Neural cell (in vitro differentiated cells): ENCODE measurements around the gene SOX5. TPM values are rescaled to one million over a fixed set of nuclear protein-coding genes. Genes with fewer than 3 reads are reported as not detected.
A peak's percentile ranks its signal among the peaks of the same experiment; 100 is the strongest.

ENCODE experiments used
- H2AFZ ChIP-seq: fragments of 200-600, 300-800 bp; sonication (generic), shearing (Covaris generic); 2 replicates; pipeline ENCODE4 v1.6.0; 2014; ENCODE audit warnings: low read depth, mild to moderate bottlenecking, antibody characterized with exemption, low read length, moderate library complexity
- H3F3A ChIP-seq: fragments of 200-600 bp; shearing (Covaris generic); 2 replicates; pipeline ENCODE4 v1.6.1; 2016; ENCODE audit warnings: mild to moderate bottlenecking, moderate library complexity, mixed read lengths, antibody characterized with exemption, low read length; ENCODE audit not compliant: insufficient read depth, poor library complexity, severe bottlenecking
- H3K27ac ChIP-seq: fragments of 200-600, 300-800 bp; sonication (generic), shearing (Covaris generic); 2 replicates; pipeline ENCODE4 v1.5.1; 2014; ENCODE audit warnings: mild to moderate bottlenecking, low read length, moderate library complexity
- H3K27me3 ChIP-seq: fragments of 300-800, 200-600 bp; sonication (generic), shearing (Covaris generic); 2 replicates; pipeline ENCODE4 v1.6.0; 2014; ENCODE audit warnings: mild to moderate bottlenecking, low read depth, low read length, moderate library complexity; ENCODE audit not compliant: insufficient read depth
- H3K36me3 ChIP-seq: fragments of 300-800, 200-600 bp; sonication (generic), shearing (Covaris generic); 2 replicates; pipeline ENCODE4 v1.5.1; 2014; ENCODE audit warnings: mild to moderate bottlenecking, antibody characterized with exemption, low read length, moderate library complexity; ENCODE audit not compliant: insufficient read depth
- H3K4me2 ChIP-seq: fragments of 300-800, 200-600 bp; sonication (generic), shearing (Covaris generic); 2 replicates; pipeline ENCODE4 v1.6.0; 2014; ENCODE audit warnings: mild to moderate bottlenecking, low read length
- H3K4me3 ChIP-seq: fragments of 300-800, 200-600 bp; sonication (generic), shearing (Covaris generic); 2 replicates; pipeline ENCODE4 v1.5.1; 2014; ENCODE audit warnings: mild to moderate bottlenecking, low read length, moderate library complexity
- H3K79me2 ChIP-seq: fragments of 200-600 bp; shearing (Covaris generic); replicated peaks from 2 replicates; pipeline ENCODE4 v1.6.0; 2014; ENCODE audit warnings: mild to moderate bottlenecking, low read length, moderate library complexity; ENCODE audit not compliant: insufficient read depth
- H3K9ac ChIP-seq: fragments of 300-800, 200-600 bp; sonication (generic), shearing (Covaris generic); 2 replicates; pipeline ENCODE4 v1.6.1; 2016; ENCODE audit warnings: mild to moderate bottlenecking, low read length, mixed read lengths
- H3K9me2 ChIP-seq: fragments of 200-600 bp; shearing (Covaris generic); 2 replicates; pipeline ENCODE4 v1.6.1; 2016; ENCODE audit warnings: mild to moderate bottlenecking, low read length, mixed read lengths; ENCODE audit not compliant: insufficient read depth
- H3K9me3 ChIP-seq: fragments of 200-600, 300-800 bp; sonication (generic), shearing (Covaris generic); 2 replicates; pipeline ENCODE4 v1.6.1; 2016; ENCODE audit warnings: mild to moderate bottlenecking, mixed run types, low read length, moderate library complexity, mixed read lengths
- H4K20me1 ChIP-seq: fragments of 200-600 bp; shearing (Covaris generic); 2 replicates; pipeline ENCODE4 v1.6.1; 2016; ENCODE audit warnings: mild to moderate bottlenecking, mixed run types; ENCODE audit not compliant: insufficient read depth
- EP300 ChIP-seq: fragments of 450-650 bp; conservative IDR thresholded peaks from 2 replicates; pipeline ENCODE4 v1.6.1; 2014; ENCODE audit warnings: antibody characterized with exemption, mild to moderate bottlenecking, moderate library complexity; ENCODE audit not compliant: poor library complexity, severe bottlenecking
- EZH2 ChIP-seq: fragments of 200-600, 300-800 bp; shearing (Covaris generic), sonication (generic); IDR thresholded peaks from 2 replicates; pipeline ENCODE4 v1.6.1; 2014; ENCODE audit warnings: antibody characterized with exemption, low read length, borderline replicate concordance, mild to moderate bottlenecking; ENCODE audit not compliant: insufficient read depth, poor library complexity, severe bottlenecking
- MXI1 ChIP-seq: fragments of 450-650 bp; conservative IDR thresholded peaks from 2 replicates; pipeline ENCODE4 v1.6.1; 2014; ENCODE audit warnings: antibody characterized with exemption, mild to moderate bottlenecking; ENCODE audit not compliant: poor library complexity, severe bottlenecking
- POLR2AphosphoS5 ChIP-seq: IDR thresholded peaks from 2 replicates; pipeline ENCODE4 v1.6.1; 2012
- RAD21 ChIP-seq: fragments of 450-650 bp; conservative IDR thresholded peaks from 2 replicates; pipeline ENCODE4 v1.6.1; 2014; ENCODE audit warnings: antibody characterized with exemption, mild to moderate bottlenecking, moderate library complexity
- SMC3 ChIP-seq: fragments of 450-650 bp; conservative IDR thresholded peaks from 2 replicates; pipeline ENCODE4 v1.6.1; 2014; ENCODE audit warnings: antibody characterized with exemption, mild to moderate bottlenecking, moderate library complexity; ENCODE audit not compliant: poor library complexity
- TAF1 ChIP-seq: IDR thresholded peaks from 2 replicates; pipeline ENCODE4 v1.6.1; 2012; ENCODE audit warnings: low read depth
- polyA plus RNA-seq: library from polyadenylated mRNA; depleted of rRNA; stranded (reverse); fragments of >200 nt; gene quantifications from 2 replicates; pipeline ENCODE4 v1.2.3, GENCODE V29; 2014
- TF ChIP-seq, protein P1 (sequence below): IDR thresholded peaks from 2 replicates; pipeline ENCODE4 v1.6.1; 2012; ENCODE audit warnings: borderline replicate concordance
- TF ChIP-seq, protein P2 (sequence below): fragments of 450-650 bp; IDR thresholded peaks from 2 replicates; pipeline ENCODE4 v1.5.1; 2014; ENCODE audit warnings: antibody characterized with exemption, mild to moderate bottlenecking, moderate library complexity; ENCODE audit not compliant: poor library complexity, severe bottlenecking

The SOX5 gene
- polyA plus RNA-seq, 1 donor from 2014 or later: 1.8 TPM

DNA sequence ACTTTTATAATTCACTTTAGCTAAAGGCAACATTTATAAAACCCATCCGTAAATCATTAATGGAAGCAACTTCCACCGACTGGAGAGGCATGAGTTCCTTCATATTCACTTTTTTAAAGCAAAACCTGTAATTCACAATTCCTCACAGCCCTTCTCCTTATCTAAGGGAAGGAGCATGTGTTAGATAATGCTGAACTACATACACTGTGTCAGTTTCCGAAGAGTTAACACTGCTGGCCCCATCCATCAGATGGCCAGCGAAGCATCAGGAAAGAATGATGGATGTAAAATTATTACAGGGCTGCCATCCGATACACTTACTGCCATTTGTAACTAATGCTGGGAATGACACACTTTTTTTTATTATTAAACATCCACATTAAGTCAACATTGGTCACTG, 392.8 kb downstream of the SOX5 start:
- Histone ChIP-seq H3K79me2 (no peaks in the 10 kb centered on the region), H3K4me3 (no peak overlapping the region), H3K27ac (no peak overlapping the region), H3K27me3 (no peaks in the 10 kb centered on the region), H3K9me2 (no peaks in the 10 kb centered on the region), H3F3A (no peaks in the 10 kb centered on the region), H3K9ac (no peak overlapping the region), H3K4me2 (no peak overlapping the region), H3K9me3 (no peaks in the 10 kb centered on the region), H3K36me3 (no peaks in the 10 kb centered on the region), H2AFZ (no peak overlapping the region), H4K20me1 (no peaks in the 10 kb centered on the region)
- TF ChIP-seq, protein P1, sequence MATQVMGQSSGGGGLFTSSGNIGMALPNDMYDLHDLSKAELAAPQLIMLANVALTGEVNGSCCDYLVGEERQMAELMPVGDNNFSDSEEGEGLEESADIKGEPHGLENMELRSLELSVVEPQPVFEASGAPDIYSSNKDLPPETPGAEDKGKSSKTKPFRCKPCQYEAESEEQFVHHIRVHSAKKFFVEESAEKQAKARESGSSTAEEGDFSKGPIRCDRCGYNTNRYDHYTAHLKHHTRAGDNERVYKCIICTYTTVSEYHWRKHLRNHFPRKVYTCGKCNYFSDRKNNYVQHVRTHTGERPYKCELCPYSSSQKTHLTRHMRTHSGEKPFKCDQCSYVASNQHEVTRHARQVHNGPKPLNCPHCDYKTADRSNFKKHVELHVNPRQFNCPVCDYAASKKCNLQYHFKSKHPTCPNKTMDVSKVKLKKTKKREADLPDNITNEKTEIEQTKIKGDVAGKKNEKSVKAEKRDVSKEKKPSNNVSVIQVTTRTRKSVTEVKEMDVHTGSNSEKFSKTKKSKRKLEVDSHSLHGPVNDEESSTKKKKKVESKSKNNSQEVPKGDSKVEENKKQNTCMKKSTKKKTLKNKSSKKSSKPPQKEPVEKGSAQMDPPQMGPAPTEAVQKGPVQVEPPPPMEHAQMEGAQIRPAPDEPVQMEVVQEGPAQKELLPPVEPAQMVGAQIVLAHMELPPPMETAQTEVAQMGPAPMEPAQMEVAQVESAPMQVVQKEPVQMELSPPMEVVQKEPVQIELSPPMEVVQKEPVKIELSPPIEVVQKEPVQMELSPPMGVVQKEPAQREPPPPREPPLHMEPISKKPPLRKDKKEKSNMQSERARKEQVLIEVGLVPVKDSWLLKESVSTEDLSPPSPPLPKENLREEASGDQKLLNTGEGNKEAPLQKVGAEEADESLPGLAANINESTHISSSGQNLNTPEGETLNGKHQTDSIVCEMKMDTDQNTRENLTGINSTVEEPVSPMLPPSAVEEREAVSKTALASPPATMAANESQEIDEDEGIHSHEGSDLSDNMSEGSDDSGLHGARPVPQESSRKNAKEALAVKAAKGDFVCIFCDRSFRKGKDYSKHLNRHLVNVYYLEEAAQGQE: no peak
- TF ChIP-seq MXI1: no peak
- peak; percentile 20 for TF ChIP-seq POLR2AphosphoS5
- TF ChIP-seq EP300: peak; percentile 59

DNA sequence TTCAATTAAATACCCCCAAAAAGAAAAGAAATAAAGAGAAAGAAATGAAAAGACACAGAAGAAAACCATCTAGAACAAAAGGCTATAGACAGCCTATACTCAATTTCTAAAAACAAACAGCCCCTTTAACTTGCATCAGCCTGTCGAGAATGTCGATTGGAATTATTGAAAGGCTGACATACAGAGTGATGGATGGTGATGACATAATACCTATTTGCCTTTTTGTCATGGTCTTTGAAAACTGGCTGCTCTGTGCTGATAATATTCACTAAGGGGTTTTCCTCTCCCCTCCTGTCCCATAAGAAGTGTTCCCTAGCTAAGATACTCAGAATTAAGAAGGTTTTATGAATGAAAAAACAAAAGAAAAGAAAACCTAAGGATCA, 393.7 kb downstream of the SOX5 start:
- Histone ChIP-seq H3F3A (no peaks in the 10 kb centered on the region), H3K27ac (no peak overlapping the region), H4K20me1 (no peaks in the 10 kb centered on the region), H3K79me2 (no peaks in the 10 kb centered on the region), H3K4me2 (peak overlapping the region; percentile 17), H2AFZ (no peak overlapping the region), H3K9ac (no peak overlapping the region), H3K36me3 (no peaks in the 10 kb centered on the region), H3K9me3 (no peaks in the 10 kb centered on the region), H3K4me3 (peak overlapping the region; percentile 16), H3K9me2 (no peaks in the 10 kb centered on the region), H3K27me3 (no peaks in the 10 kb centered on the region)
- peak; percentile 21 for TF ChIP-seq POLR2AphosphoS5
- TF ChIP-seq, protein P2, sequence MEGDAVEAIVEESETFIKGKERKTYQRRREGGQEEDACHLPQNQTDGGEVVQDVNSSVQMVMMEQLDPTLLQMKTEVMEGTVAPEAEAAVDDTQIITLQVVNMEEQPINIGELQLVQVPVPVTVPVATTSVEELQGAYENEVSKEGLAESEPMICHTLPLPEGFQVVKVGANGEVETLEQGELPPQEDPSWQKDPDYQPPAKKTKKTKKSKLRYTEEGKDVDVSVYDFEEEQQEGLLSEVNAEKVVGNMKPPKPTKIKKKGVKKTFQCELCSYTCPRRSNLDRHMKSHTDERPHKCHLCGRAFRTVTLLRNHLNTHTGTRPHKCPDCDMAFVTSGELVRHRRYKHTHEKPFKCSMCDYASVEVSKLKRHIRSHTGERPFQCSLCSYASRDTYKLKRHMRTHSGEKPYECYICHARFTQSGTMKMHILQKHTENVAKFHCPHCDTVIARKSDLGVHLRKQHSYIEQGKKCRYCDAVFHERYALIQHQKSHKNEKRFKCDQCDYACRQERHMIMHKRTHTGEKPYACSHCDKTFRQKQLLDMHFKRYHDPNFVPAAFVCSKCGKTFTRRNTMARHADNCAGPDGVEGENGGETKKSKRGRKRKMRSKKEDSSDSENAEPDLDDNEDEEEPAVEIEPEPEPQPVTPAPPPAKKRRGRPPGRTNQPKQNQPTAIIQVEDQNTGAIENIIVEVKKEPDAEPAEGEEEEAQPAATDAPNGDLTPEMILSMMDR: no peak
- TF ChIP-seq EP300: peak; percentile 84
- no peak for TF ChIP-seq EZH2

DNA sequence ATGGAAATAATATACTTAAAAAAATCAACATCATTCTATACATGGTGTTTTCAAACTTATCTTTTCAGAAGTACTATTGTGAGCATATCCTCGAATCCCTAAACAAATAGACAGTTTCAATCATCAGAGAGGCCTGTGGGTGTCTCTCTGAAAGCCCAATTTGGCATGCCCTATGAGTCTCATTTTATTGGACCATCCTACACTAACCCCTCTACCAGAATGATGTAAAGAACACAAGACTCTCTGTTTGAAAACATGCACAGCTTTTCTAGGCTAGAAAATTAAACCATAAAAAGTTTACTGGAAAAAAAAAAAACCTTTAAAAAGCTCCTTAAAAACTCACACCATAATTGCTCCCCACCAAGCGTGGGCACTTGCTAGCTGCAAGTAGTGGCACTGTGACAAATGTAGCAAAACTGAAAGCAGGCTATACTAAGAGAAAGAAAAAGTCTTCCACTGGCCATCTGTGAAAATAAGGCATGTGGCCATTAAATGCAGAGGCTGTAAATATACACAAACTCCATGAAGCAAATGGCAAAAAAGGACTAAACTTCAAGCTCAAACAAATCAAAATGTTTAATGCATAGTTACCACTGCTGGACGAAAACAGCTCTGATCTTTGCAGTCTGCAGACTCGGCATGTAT, 394.2 kb downstream of the SOX5 start:
- Histone ChIP-seq H3K4me3 (peak overlapping the region; percentile 16), H3K27ac (no peak overlapping the region), H3K27me3 (no peaks in the 10 kb centered on the region), H3K9me3 (no peaks in the 10 kb centered on the region), H2AFZ (no peak overlapping the region), H4K20me1 (no peaks in the 10 kb centered on the region), H3K36me3 (no peaks in the 10 kb centered on the region), H3K9me2 (no peaks in the 10 kb centered on the region), H3K79me2 (no peaks in the 10 kb centered on the region), H3K4me2 (peak overlapping the region; percentile 17), H3K9ac (no peak overlapping the region), H3F3A (no peaks in the 10 kb centered on the region)
- no peak for TF ChIP-seq EP300
- no peak for TF ChIP-seq MXI1
- TF ChIP-seq SMC3: no peak
- TF ChIP-seq POLR2AphosphoS5: no peak
- no peak for TF ChIP-seq RAD21
- TF ChIP-seq TAF1: no peak
- TF ChIP-seq, protein P1: no peak
